Measurements from ENCODE around the gene GOLGA8M.
"Not testable (repeated sequence)": the region's sequence is repeated elsewhere in the genome, so short reads cannot be mapped to it uniquely, and the experiment has no call there.

DNA sequence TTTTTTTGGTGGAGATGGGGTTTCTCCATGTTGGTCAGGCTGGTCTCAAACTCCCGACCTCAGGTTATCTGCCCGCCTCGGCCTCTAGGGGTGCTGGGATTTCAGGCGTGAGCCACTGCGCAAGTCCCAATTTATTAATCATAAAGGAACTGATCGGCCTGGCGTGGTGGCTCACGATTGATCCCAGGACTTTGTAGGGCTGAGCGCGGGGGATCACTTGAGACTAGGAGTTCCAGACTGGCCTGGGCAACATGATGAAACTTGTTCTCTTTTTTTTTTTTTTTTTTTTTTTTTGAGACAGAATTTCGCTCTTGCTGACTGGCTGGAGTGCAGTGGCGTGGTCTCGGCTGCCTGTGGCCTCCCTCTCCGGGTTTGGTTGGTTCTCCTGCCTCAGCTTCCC, 19.2 kb downstream of the GOLGA8M start:
- TF ChIP-seq, protein P1, sequence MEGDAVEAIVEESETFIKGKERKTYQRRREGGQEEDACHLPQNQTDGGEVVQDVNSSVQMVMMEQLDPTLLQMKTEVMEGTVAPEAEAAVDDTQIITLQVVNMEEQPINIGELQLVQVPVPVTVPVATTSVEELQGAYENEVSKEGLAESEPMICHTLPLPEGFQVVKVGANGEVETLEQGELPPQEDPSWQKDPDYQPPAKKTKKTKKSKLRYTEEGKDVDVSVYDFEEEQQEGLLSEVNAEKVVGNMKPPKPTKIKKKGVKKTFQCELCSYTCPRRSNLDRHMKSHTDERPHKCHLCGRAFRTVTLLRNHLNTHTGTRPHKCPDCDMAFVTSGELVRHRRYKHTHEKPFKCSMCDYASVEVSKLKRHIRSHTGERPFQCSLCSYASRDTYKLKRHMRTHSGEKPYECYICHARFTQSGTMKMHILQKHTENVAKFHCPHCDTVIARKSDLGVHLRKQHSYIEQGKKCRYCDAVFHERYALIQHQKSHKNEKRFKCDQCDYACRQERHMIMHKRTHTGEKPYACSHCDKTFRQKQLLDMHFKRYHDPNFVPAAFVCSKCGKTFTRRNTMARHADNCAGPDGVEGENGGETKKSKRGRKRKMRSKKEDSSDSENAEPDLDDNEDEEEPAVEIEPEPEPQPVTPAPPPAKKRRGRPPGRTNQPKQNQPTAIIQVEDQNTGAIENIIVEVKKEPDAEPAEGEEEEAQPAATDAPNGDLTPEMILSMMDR (IDR thresholded peaks at IDR 0.05 in 8 of 11, conservative IDR thresholded peaks at IDR 0.05 in 3 of 11) = not testable (repeated sequence)
- not testable (repeated sequence) for TF ChIP-seq POLR2A (IDR thresholded peaks at IDR 0.05)

Data from spleen (tissue), 7 donors.